H1 (cell line): ENCODE measurements around the gene NR3C2.

Experiments
- CBX8 ChIP-seq: fragments of 300-800, 300-1000 bp; sonication (generic); IDR thresholded peaks from 2 replicates; pipeline ENCODE4 v1.7.1; 2016; ENCODE audit warnings: low read depth, low read length, borderline replicate concordance
- FOSL1 ChIP-seq: IDR thresholded peaks from 2 replicates; pipeline ENCODE4 v1.6.1; 2011; ENCODE audit warnings: mild to moderate bottlenecking, low read depth, low read length, moderate library complexity; ENCODE audit not compliant: insufficient read depth
- JUND ChIP-seq: IDR thresholded peaks from 2 replicates; pipeline ENCODE4 v1.6.1; 2011; ENCODE audit warnings: mild to moderate bottlenecking, improper control_type of control experiment, low read length
- POLR2A ChIP-seq, 2 experiments: IDR thresholded peaks; 1 replicate in 1 of 2; 2 replicates in 1 of 2; pipeline ENCODE4 v1.6.1; 2011; ENCODE audit warnings: low read depth in 2 of 2, low read length in 2 of 2, mild to moderate bottlenecking in 2 of 2; ENCODE audit errors: control extremely low read depth in 1 of 2
- POLR2AphosphoS5 ChIP-seq: IDR thresholded peaks from 2 replicates; pipeline ENCODE4 v1.6.1; 2011; ENCODE audit warnings: low read depth, low read length
- SAP30 ChIP-seq: fragments of 300-600 bp; sonication (generic); IDR thresholded peaks from 2 replicates; pipeline ENCODE4 v1.7.1; 2012; ENCODE audit warnings: low read length, moderate library complexity, mild to moderate bottlenecking, inconsistent platforms; ENCODE audit not compliant: insufficient read depth, insufficient replicate concordance
- SP2 ChIP-seq: IDR thresholded peaks from 2 replicates; pipeline ENCODE4 v1.6.1; 2012; ENCODE audit warnings: mild to moderate bottlenecking, low read length, inconsistent platforms
- TAF1 ChIP-seq: IDR thresholded peaks from 2 replicates; pipeline ENCODE4 v1.6.1; 2011; ENCODE audit warnings: mild to moderate bottlenecking, low read depth, low read length
- TF ChIP-seq, protein P1 (sequence below), 3 experiments: IDR thresholded peaks; 1 replicate in 2 of 3; 2 replicates in 1 of 3; pipeline versions ENCODE4 v1.5.1 to v1.6.1; 2011; ENCODE audit warnings: low read length in 3 of 3, mild to moderate bottlenecking in 3 of 3, inconsistent platforms in 2 of 3, low read depth in 1 of 3, moderate library complexity in 1 of 3; ENCODE audit not compliant: insufficient read depth in 1 of 3; ENCODE audit errors: control extremely low read depth in 1 of 3
- TF ChIP-seq, protein P2 (sequence below): IDR thresholded peaks from 2 replicates; pipeline ENCODE4 v1.6.1; 2012; ENCODE audit warnings: inconsistent platforms

DNA sequence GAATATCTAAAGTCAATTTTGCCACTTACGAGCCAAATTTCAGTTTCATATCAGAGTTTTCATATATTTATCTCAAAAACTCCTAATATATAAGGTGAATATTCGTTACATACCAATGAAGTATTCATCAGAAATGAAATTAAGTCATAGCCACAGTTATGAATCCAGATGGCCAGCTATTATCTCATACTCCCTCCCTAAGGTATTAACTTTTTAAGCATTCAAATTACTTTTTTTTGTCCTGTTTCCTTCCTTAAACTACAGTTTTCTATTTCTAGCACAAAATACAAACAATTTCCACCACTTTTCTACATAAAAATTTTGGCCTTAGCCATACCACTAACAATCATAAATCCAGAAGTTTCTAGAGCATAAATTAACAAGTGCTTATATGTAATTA, 13.0 kb downstream of the NR3C2 start:
- TF ChIP-seq POLR2A (IDR thresholded peaks at IDR 0.05; ENCODE audit: control extremely low read depth in 1 of 2, low read depth in 2 of 2, low read length in 2 of 2) (no peak), SAP30 (no peak), CBX8 (no peak), JUND (no peak), TAF1 (no peak), POLR2AphosphoS5 (no peak), FOSL1 (no peak), SP2 (no peak)
- TF ChIP-seq, protein P1, sequence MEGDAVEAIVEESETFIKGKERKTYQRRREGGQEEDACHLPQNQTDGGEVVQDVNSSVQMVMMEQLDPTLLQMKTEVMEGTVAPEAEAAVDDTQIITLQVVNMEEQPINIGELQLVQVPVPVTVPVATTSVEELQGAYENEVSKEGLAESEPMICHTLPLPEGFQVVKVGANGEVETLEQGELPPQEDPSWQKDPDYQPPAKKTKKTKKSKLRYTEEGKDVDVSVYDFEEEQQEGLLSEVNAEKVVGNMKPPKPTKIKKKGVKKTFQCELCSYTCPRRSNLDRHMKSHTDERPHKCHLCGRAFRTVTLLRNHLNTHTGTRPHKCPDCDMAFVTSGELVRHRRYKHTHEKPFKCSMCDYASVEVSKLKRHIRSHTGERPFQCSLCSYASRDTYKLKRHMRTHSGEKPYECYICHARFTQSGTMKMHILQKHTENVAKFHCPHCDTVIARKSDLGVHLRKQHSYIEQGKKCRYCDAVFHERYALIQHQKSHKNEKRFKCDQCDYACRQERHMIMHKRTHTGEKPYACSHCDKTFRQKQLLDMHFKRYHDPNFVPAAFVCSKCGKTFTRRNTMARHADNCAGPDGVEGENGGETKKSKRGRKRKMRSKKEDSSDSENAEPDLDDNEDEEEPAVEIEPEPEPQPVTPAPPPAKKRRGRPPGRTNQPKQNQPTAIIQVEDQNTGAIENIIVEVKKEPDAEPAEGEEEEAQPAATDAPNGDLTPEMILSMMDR (IDR thresholded peaks at IDR 0.05; ENCODE audit: control extremely low read depth in 1 of 3, insufficient read depth in 1 of 3, low read depth in 1 of 3, low read length in 3 of 3) = no peak
- TF ChIP-seq, protein P2, sequence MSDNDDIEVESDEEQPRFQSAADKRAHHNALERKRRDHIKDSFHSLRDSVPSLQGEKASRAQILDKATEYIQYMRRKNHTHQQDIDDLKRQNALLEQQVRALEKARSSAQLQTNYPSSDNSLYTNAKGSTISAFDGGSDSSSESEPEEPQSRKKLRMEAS = no peak
